GM18505 (cell line): Measurements from ENCODE around the gene TPD52L2.
"Not testable (repeated sequence)": the region's sequence is repeated elsewhere in the genome, so short reads cannot be mapped to it uniquely, and the experiment has no call there.

Source experiments
- ATAC-seq: cut with Tn5 transposase; IDR thresholded peaks from one replicate; pipeline ENCODE4 v1.9.1; 2021; ENCODE audit not compliant: unreplicated experiment
- POLR2A ChIP-seq: IDR thresholded peaks from 4 replicates; pipeline ENCODE4 v1.6.1; 2011; ENCODE audit warnings: borderline replicate concordance; ENCODE audit not compliant: insufficient read depth, insufficient read length; ENCODE audit errors: extremely low read depth

TPD52L2 gene

DNA sequence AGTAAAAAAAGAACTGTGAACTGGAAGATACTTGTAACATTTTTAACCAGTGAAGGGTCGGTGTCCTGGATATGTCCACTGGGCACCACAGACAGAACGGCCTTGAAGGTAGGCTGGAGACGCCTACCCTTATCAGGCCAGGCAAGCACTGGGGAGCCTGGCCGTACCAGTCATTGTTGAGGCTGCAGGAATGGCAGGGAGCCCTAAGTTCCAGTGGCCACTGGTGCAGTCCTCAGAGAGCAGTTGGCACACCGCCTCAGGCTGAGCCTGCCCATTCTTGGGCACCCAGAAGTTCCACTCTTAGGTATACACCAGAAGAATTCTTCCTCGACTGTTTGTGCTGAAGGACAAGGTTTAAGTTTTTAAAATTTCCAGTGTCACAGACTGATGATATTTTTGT lies 50.4 kb downstream of the TPD52L2 start:
- no peak for TF ChIP-seq POLR2A
- no peak for ATAC-seq

- ATAC-seq = not testable (repeated sequence)
These were observed 51.4 kb downstream of the TPD52L2 start for GRCh38 chr20:63916371-63916939.

DNA sequence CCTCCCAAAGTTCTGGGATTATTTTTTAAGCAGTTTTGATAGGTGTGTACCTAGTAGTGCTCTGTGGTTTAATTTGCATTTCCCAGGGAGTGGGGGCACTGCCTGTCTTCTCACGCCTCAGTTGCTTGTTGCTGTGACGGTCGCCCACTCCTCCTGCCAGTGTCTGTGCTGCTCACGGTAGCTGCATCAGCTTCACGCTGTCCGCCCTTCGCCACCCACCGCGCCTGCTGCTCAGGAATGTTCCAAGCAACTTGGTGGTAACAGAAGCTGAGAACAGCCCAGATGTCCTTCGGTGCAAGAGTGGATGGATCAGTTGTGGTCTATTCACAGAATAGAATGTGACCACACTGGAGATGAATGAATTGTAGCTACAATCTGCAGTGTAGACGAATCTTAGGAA lies 52.7 kb downstream of the TPD52L2 start:
- ATAC-seq = no peak
- TF ChIP-seq POLR2A = no peak

GRCh38 chr20:63919130-63919529 lies 54.1 kb downstream of the TPD52L2 start:
- no peak for ATAC-seq
- TF ChIP-seq POLR2A = no peak

- no peak for ATAC-seq
- no peak for TF ChIP-seq POLR2A
These were observed 55.2 kb downstream of the TPD52L2 start for GRCh38 chr20:63920226-63920625.

DNA sequence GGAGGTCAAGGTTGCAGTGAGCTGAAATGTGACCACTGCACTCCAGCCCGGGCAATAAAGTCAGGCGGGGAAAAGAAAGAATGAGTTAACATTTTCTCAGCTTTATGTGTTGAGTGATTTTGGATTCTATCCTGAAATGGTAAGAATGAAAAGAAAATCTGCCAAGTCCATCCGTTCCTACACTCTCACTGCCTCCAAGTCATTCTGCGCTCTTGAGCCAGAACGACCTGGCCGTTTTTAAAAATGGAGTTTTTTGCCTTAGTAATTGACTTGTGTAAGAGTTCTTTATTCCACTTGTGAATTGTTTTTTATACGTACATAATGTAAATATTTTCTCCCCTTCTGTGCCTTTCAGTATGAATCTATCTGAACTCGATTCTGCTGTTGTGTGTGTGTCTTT lies 58.6 kb downstream of the TPD52L2 start:
- no peak for TF ChIP-seq POLR2A
- ATAC-seq = no peak

- ATAC-seq = no peak
- TF ChIP-seq POLR2A = no peak
These were observed 59.2 kb downstream of the TPD52L2 start for GRCh38 chr20:63924241-63924640.

DNA sequence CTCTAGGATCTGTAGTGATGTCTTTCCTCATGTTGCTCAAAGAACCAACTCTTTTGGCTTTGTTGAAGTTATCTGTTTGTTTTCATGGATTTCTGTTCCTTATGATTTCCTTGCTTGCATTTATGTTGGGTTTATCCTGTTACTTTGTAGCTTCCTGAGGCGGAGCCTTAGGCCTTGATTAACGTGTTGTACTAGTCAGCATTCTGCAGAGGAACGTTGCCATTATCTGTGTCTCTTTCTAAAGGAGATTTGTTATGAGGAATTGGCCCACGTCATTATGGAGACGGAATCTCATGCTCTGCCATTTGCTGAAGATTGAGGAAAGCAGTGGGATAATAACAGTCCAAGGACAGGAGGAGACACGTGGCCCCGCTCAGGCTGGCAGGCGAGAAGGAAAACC lies 61.2 kb downstream of the TPD52L2 start:
- no peak for ATAC-seq
- no peak for TF ChIP-seq POLR2A

DNA sequence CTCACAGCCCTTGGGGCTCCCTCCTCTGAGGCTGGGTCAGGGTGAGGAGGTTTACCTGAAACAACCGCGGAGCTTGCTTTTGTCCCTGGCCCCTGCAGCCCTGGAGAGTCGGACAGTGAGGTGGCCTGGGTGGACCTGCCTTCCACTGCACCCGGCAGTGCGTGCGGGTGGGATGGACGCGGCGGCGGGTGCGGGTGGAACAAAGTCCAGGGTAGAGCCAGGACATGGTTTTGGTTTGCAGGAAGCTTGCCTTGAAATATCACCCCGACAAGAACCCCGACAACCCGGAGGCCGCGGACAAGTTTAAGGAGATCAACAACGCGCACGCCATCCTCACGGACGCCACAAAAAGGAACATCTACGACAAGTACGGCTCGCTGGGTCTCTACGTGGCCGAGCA lies 64.0 kb downstream of the TPD52L2 start:
- ATAC-seq = no peak
- TF ChIP-seq POLR2A = no peak

GRCh38 chr20:63929473-63929883 lies 64.4 kb downstream of the TPD52L2 start:
- not testable (repeated sequence) for ATAC-seq

GRCh38 chr20:63930971-63931553 lies 66.0 kb downstream of the TPD52L2 start:
- no peak for TF ChIP-seq POLR2A
- no peak for ATAC-seq

GRCh38 chr20:63931735-63932134 lies 66.7 kb downstream of the TPD52L2 start:
- no peak for ATAC-seq
- no peak for TF ChIP-seq POLR2A

GRCh38 chr20:63932606-63933160 lies 67.6 kb downstream of the TPD52L2 start:
- no peak for ATAC-seq
- no peak for TF ChIP-seq POLR2A

DNA sequence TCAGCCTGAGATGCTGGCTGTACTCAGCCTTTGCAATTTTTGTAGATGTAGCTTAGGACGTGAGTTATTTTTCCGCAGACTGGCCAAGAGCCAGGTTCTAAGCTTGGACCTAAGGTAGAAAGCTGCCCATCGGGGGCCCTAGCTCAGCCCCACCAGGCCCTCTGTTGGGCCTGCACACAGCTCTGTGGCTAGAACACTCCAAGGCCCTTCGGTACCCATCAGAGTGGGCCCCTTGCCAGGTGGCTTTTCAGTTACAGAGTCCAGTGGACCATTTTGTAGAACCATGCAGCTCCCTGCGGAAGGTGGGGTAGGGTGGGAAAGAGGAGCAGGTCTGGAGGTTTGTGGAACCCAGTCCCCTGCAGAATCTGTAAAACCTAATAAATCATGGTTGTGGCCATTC lies 68.6 kb downstream of the TPD52L2 start:
- TF ChIP-seq POLR2A = no peak

More for the DNA sequence above, 68.6 kb downstream of the TPD52L2 start:
- no peak for ATAC-seq
